ENCODE measurements around the gene OTOP2.

DNA sequence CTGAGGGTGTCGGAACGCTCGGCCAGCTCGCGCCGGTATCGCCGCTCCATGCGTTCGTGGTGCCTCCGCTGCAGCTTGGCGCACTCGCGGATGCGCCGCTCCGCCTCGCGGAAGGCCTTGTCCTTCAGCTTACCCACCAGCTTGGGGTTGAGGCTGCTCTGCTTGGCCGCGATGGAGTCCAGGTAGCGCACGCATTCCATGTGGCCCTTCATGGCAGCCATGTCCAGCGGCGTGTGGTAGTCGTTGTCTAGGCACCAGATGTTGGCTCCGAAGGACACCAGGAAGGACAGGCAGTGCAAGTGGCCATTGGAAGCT, 3.8 kb upstream of the OTOP2 start:
- TF ChIP-seq, protein P1, sequence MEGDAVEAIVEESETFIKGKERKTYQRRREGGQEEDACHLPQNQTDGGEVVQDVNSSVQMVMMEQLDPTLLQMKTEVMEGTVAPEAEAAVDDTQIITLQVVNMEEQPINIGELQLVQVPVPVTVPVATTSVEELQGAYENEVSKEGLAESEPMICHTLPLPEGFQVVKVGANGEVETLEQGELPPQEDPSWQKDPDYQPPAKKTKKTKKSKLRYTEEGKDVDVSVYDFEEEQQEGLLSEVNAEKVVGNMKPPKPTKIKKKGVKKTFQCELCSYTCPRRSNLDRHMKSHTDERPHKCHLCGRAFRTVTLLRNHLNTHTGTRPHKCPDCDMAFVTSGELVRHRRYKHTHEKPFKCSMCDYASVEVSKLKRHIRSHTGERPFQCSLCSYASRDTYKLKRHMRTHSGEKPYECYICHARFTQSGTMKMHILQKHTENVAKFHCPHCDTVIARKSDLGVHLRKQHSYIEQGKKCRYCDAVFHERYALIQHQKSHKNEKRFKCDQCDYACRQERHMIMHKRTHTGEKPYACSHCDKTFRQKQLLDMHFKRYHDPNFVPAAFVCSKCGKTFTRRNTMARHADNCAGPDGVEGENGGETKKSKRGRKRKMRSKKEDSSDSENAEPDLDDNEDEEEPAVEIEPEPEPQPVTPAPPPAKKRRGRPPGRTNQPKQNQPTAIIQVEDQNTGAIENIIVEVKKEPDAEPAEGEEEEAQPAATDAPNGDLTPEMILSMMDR (conservative IDR thresholded peaks at IDR 0.05; ENCODE audit: low read depth, low read length), result no peak
- TF ChIP-seq EZH2 (IDR thresholded peaks at IDR 0.05; ENCODE audit: borderline replicate concordance, low read depth, low read length, poor library complexity, severe bottlenecking), result no peak

All from A673 (cell line).